Left colon (tissue), 2 donors: ENCODE measurements around the gene RAB5A. TPM values are rescaled to one million over a fixed set of nuclear protein-coding genes. Genes with fewer than 3 reads are reported as not detected.
"Not testable (repeated sequence)": the region's sequence is repeated elsewhere in the genome, so short reads cannot be mapped to it uniquely, and the experiment has no call there.

Experiments
- ATAC-seq: fragments of 200-7000 bp; cut with Tn5 transposase; one replicate; pipeline ENCODE4 v1.9.1; 2020; ENCODE audit warnings: mild to moderate bottlenecking, moderate library complexity
- DNase-seq, 2 donors: peaks; one replicate each; pipeline ENCODE4 v3.0.0-alpha.2; 2020
- intact Hi-C, 2 donors: fragments of 100-400 bp; cut with DNase I in 1 of 2; cut with micrococcal nuclease in 1 of 2; formaldehyde crosslinking; loops; one replicate each; pipeline versions ENCODE4 v1.11.2 to v1.14.0; 2022; cut with DNase I, micrococcal nuclease
- total RNA-seq, 2 donors: library from RNA; stranded (reverse); fragmentation: NEBNext Ultra II Directional; extraction: Animal tissue kit (Norgen Biotek cat#: 25700); gene quantifications; one replicate each; pipeline ENCODE4 v1.2.1, GENCODE V29; 2021
- donor health status: DM: no; HTN: no; CAD: no.
- donor health status: DM: yes; HTN: yes; CAD: no.

RAB5A gene
- total RNA-seq, 2 donors from 2014 or later = 67.1 to 75.5 TPM

GRCh38 chr3:19945534-19945933 is 1.4 kb upstream of the RAB5A start:
- intact Hi-C loops = loop anchor here in 1 of 2 donors (5.0 kb wide), 3 partner anchors 58 to 242 kb away; partner anchors contain the start of genes KAT2B and SGO1
- ATAC-seq = peak; percentile 65
- DNase-seq = peak; percentile 35 to 44

GRCh38 chr3:19945969-19946831 is 697 bp upstream of the RAB5A start:
- DNase-seq = peak; percentile 26 to 47
- ATAC-seq = no peak
- intact Hi-C loops = loop anchor here in 1 of 2 donors (5.0 kb wide), 3 partner anchors 59 to 241 kb away; partner anchors contain the start of genes KAT2B and SGO1

DNA sequence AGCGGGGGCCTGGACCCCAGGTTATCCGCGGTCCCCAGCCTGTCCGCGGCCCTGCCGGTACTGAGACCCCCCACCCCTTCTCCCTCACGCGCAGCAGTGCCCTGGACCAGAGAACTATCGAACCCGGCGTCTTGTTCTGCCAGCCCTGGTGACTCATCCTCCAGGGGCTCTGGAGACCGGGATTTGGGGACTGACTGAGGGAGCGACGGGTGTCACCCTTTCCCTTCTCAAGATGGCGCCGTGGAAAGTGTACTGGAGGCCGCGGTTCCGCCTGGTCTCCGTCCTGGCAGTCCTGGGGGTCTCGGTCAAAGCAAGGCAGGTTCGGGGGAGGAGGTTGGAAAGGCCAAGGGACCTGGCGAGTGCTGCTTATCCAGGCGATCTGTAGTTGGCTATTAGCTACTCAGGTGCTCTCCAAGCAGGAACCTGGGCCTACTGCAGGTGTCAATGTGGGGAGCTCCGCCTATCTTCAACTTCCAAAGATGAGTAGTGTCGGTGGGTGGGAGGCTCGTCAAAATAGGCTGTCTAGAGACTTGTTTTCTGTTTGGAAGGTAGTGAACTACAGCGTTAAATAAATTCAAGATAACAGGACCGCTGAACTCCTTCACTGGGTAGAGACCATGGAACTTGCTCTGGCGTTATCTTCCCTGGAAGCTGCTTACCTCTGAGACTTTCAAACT is 790 bp downstream of the RAB5A start:
- intact Hi-C loops = loop anchor here in 1 of 2 donors (5.0 kb wide), 3 partner anchors 60 to 240 kb away; partner anchors contain the start of genes KAT2B and SGO1

GRCh38 chr3:19948226-19948591 is 1.3 kb downstream of the RAB5A start:
- DNase-seq = no peak
- no peak for ATAC-seq
- intact Hi-C loops = loop anchor here in 1 of 2 donors (5.0 kb wide), 3 partner anchors 61 to 239 kb away; partner anchors contain the start of genes KAT2B and SGO1

More for the DNA sequence above, 790 bp downstream of the RAB5A start:
- ATAC-seq (peak; percentile 35), DNase-seq (peak; percentile 54 to 60)

DNA sequence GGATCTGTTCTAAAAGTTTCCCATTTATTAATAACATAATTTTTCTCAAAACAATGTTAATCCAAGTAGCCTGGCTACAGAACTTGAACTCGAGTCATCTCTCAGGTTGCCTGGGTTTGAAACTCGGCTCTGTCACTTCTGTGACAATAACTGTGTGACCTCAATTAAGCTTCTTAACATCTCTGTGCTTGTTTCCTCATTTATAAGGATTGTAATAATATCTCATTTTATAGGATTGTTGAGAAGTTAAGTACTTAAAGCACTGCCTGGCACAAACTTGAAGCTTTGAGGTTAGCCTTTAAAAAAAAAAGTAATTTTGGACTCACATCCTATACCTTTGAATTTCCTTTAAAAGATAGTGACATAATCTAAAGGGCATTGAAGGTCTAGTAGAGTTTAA is 3.4 kb downstream of the RAB5A start:
- intact Hi-C loops = no loop called here
- no peak for DNase-seq
- no peak for ATAC-seq

- no peak for ATAC-seq
- intact Hi-C loops = no loop called here
- DNase-seq = no peak
Measured at GRCh38 chr3:19954676-19955075, 7.8 kb downstream of the RAB5A start.

GRCh38 chr3:19957354-19957753 is 10.5 kb downstream of the RAB5A start:
- intact Hi-C loops, DNase-seq: not testable (repeated sequence)
- peak; percentile 20 for ATAC-seq

DNA sequence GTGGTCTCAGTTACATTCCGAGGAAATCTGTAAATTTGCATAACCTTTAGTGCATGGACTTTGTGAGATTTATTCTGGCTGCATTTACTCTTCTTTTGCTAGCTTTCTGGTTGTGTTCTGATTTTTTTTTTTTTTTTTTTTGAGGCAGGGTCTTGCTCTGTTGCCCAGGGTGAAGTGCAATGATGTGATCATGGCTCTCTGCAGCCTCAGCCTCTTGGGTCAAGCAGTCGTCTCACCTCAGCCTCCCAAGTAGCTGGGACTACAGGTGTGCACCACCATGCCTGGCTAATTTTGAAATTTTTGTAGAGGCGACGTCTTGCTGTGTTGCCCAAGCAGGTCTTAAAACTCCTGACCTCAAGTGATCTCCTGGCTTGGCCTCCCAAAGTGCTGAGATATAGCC is 12.6 kb downstream of the RAB5A start:
- intact Hi-C loops = no loop called here
- no peak for ATAC-seq
- DNase-seq = no peak

DNA sequence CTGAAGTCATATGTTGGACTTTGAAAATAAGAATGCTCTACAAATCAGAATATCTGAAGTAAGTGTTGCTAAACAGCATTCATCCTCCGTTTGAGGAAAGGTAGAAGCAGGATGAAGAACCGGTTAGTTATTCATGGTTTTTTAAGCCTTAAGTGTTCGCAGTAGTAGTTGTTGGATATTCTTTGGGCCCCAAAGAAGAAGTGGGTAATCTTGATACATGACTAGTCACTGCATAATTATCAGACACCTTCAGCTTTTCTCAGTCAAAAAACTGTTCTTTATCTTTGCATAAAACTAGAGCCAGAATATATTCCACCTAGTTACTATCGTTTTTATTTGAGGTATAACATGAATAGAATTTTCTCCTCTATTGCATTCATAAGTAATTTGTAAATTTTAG is 13.8 kb downstream of the RAB5A start:
- DNase-seq (no peak), ATAC-seq (no peak)
- intact Hi-C loops = no loop called here

GRCh38 chr3:19961960-19962359 is 15.1 kb downstream of the RAB5A start:
- DNase-seq (peak in 1 of 2 donors; percentile 15), ATAC-seq (peak; percentile 98)

DNA sequence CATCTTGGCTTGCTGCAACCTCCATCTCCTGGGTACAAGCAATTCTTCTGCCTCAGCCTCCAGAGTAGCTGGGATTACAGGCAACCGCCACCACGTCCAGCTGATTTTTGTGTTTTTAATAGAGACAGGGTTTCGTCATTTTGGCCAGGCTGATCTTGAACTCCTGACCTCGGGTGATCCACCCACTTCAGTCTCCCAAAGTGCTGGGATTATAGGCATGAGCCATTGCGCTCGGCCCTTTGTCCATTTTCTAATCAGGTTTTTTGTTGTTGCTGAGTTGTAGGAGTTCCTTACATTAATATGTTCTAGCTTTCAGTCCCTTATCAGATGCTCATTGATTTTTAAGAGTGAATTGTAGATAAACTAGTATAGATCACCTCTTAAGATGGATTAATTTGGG is 20.3 kb downstream of the RAB5A start:
- DNase-seq (no peak), ATAC-seq (no peak)
- intact Hi-C loops = no loop called here

More at GRCh38 chr3:19961960-19962359, 15.1 kb downstream of the RAB5A start:
- intact Hi-C loops = no loop called here

DNA sequence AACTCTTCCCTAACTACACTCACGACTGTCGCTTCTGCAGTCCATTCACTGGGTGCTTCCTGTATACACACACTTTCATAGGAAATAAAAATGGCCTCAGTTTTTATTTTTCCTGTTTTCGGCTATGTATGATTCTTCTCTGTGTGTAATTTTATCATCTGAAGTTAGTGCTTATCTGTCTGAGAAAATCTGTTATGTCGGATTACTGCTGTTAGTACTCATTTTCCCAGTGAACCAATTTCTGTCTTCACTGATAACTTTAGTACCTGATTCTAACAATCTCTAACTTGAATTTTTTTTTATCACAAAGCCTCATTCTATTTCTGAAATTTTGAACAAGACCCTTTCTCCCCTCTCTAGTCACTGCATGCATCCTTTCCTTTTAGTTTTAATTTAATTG is 20.9 kb downstream of the RAB5A start:
- DNase-seq (no peak), ATAC-seq (no peak)
- intact Hi-C loops = no loop called here

GRCh38 chr3:19970327-19970726 is 23.4 kb downstream of the RAB5A start:
- intact Hi-C loops = no loop called here
- no peak for DNase-seq
- ATAC-seq = no peak

DNA sequence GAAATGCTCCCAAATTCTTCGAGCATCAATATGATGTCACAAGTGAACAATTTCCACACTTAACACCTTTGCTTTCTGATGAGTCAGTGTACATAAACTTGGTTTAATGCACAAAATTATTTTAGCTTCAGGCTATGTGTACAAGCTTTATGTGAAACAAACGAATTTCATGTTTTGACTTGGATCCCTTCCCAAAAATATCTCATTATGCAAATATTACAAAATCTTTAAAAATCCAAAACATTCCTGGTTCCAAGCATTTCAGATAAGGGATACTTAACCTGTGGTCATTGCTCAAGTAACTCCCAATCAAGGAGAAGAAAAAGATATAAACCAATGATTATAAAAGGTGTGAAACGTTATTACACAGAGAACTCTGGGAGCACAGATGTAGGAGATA is 25.2 kb downstream of the RAB5A start:
- intact Hi-C loops = no loop called here
- no peak for ATAC-seq

DNA sequence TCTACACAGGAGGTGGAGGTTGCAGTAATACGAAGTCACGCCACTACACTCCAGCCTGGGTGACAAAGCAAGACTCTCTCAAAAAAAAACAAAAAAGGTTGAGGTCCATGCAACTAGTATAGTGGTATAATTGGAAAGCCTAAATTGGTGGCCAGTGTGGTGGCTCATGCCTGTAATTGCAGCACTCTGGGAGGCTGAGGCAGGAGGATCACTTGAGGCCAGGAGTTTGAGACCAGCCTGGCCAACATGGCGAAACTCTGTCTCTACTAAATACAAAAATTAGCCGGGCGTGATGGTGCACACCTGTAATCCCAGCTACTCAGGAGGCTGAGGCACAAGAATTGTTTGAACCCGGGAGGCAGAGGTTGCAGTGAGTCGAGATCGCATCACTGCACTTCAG is 42.0 kb downstream of the RAB5A start:
- DNase-seq, ATAC-seq, intact Hi-C loops: not testable (repeated sequence)

More for the DNA sequence above, 25.2 kb downstream of the RAB5A start:
- no peak for DNase-seq

DNA sequence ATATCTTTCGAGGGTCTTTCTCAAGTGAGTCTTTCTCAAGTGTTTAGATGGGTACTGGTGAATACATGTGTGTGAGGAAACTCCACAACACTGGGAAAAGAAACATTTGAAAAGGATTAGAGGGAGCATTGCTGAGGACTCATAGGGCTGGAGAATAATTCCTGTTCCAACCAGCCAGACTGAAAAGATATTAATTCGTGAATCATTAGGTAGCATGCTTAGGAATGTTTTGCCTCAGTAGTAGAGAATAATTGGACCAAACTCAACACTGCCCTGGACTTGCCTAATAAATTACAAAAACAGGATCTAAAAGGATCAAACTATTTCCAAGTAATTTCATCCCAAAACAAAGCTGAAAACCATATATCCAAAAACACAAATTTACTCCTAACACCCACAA is 47.9 kb downstream of the RAB5A start:
- ATAC-seq = no peak
- DNase-seq = no peak
- intact Hi-C loops = no loop called here

DNA sequence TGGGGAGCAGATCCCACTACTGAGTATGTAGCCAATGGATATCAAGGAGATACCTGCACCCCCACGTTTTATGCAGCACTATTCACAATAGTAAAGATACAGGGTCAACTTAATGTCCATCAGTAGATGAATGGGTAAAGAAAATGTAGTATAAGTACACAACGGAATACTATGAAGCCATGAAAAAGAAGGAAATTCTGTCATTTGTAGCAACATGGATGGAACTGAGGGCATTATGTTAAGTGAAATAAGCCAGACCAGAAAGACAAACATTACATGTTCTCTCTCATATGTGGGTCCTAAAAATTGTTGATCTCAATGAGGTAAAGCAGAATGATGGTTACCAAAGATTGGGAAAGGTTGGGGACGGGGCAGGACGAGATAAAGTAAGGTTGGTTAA is 50.6 kb downstream of the RAB5A start:
- ATAC-seq (no peak), DNase-seq (no peak)
- intact Hi-C loops = no loop called here

DNA sequence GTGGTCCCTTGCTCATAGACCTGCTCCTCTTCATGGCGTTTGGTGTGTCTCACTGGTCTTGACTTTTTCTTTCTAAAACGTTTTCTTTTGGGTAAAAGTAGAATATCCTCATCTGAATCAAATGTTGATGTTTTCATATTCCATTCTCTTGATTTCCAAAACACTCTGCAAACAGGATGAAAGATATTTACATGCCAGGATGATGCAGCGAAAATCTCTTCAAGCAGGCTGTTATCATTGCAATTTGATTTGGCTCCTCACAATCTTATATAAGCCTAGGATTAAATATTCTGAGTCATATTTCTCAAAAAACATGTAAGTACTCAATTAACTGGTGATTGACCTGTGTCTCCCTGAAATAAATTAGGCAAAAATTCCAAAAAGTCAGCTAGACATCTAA is 55.0 kb downstream of the RAB5A start:
- ATAC-seq (no peak), DNase-seq (no peak)
- intact Hi-C loops = no loop called here

DNA sequence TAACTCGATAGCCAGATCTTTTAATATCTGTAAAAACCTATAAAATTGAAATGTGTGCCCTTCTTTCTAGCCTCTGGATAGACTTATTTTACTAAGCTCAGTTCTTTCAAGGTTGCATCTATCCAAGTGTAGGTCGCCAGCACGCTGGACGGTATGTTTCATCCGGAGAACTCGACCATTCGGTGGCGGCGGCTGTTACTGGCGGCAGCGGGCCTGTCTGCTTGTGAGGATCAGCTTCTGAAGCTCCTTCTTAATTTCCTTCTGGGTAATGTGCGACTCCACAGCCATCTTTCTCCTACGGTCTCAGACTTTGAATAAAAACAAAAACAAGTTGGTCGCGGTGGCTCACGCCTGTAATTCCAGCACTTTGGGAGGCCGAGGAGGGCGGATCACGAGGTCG is 61.1 kb downstream of the RAB5A start:
- intact Hi-C loops = no loop called here
- ATAC-seq = no peak
- DNase-seq = no peak

GRCh38 chr3:20008646-20009045 is 61.7 kb downstream of the RAB5A start:
- intact Hi-C loops = no loop called here
- ATAC-seq = no peak
- DNase-seq = no peak
